SK-N-MC (cell line): ENCODE measurements around the gene ARHGAP32.

Source experiments
- EZH2 ChIP-seq: fragments of 200-600 bp; sonication (generic); IDR thresholded peaks from one replicate; pipeline ENCODE4 v1.6.1; 2017; ENCODE audit warnings: antibody characterized with exemption
- POLR2AphosphoS5 ChIP-seq: IDR thresholded peaks from 2 replicates; pipeline ENCODE4 v1.6.1; 2012; ENCODE audit warnings: mild to moderate bottlenecking, low read depth, low read length, borderline replicate concordance

GRCh38 chr11:128937480-128937879, 254.6 kb downstream of the ARHGAP32 start:
- no peak for TF ChIP-seq EZH2
- no peak for TF ChIP-seq POLR2AphosphoS5
